Neural cell (in vitro differentiated cells): ENCODE data around the gene NINL.

ENCODE experiments used
- CTCF ChIP-seq: fragments of 450-650 bp; IDR thresholded peaks from 2 replicates; pipeline ENCODE4 v1.5.1; 2014; ENCODE audit warnings: antibody characterized with exemption, mild to moderate bottlenecking, moderate library complexity; ENCODE audit not compliant: poor library complexity, severe bottlenecking
- EP300 ChIP-seq: fragments of 450-650 bp; conservative IDR thresholded peaks from 2 replicates; pipeline ENCODE4 v1.6.1; 2014; ENCODE audit warnings: antibody characterized with exemption, mild to moderate bottlenecking, moderate library complexity; ENCODE audit not compliant: poor library complexity, severe bottlenecking
- EZH2 ChIP-seq: fragments of 200-600, 300-800 bp; shearing (Covaris generic), sonication (generic); IDR thresholded peaks from 2 replicates; pipeline ENCODE4 v1.6.1; 2014; ENCODE audit warnings: antibody characterized with exemption, low read length, borderline replicate concordance, mild to moderate bottlenecking; ENCODE audit not compliant: insufficient read depth, poor library complexity, severe bottlenecking
- MXI1 ChIP-seq: fragments of 450-650 bp; conservative IDR thresholded peaks from 2 replicates; pipeline ENCODE4 v1.6.1; 2014; ENCODE audit warnings: antibody characterized with exemption, mild to moderate bottlenecking; ENCODE audit not compliant: poor library complexity, severe bottlenecking
- POLR2AphosphoS5 ChIP-seq: IDR thresholded peaks from 2 replicates; pipeline ENCODE4 v1.6.1; 2012
- RAD21 ChIP-seq: fragments of 450-650 bp; conservative IDR thresholded peaks from 2 replicates; pipeline ENCODE4 v1.6.1; 2014; ENCODE audit warnings: antibody characterized with exemption, mild to moderate bottlenecking, moderate library complexity
- REST ChIP-seq: IDR thresholded peaks from 2 replicates; pipeline ENCODE4 v1.6.1; 2012; ENCODE audit warnings: borderline replicate concordance
- SMC3 ChIP-seq: fragments of 450-650 bp; conservative IDR thresholded peaks from 2 replicates; pipeline ENCODE4 v1.6.1; 2014; ENCODE audit warnings: antibody characterized with exemption, mild to moderate bottlenecking, moderate library complexity; ENCODE audit not compliant: poor library complexity
- TAF1 ChIP-seq: IDR thresholded peaks from 2 replicates; pipeline ENCODE4 v1.6.1; 2012; ENCODE audit warnings: low read depth

GRCh38 chr20:25586877-25587276, 1.5 kb upstream of the NINL start:
- TF ChIP-seq REST, result no peak
- TF ChIP-seq POLR2AphosphoS5, result no peak
- TF ChIP-seq EP300, result no peak
- TF ChIP-seq CTCF, result no peak
- TF ChIP-seq EZH2, result no peak
- no peak for TF ChIP-seq RAD21
- TF ChIP-seq SMC3, result no peak
- no peak for TF ChIP-seq TAF1
- no peak for TF ChIP-seq MXI1
